ENCODE measurements around the gene ZFPM1.
"Not testable (repeated sequence)": the region's sequence is repeated elsewhere in the genome, so short reads cannot be mapped to it uniquely, and the experiment has no call there.

ZFPM1 gene

GRCh38 chr16:88409296-88410065 is 43.6 kb upstream of the ZFPM1 start:
- Histone ChIP-seq H3K14ac (ENCODE audit: low read length) (no peak overlapping the region), H2AK5ac (ENCODE audit: low read depth, low read length) (no peak overlapping the region), H4K8ac (ENCODE audit: low read depth, low read length) (no peak overlapping the region), H4K91ac (ENCODE audit: low read depth, low read length, poor library complexity) (no peak overlapping the region), H3K79me1 (ENCODE audit: low read depth, low read length) (peaks cover 2% of the 10 kb centered on the region), H3K9ac (ENCODE audit: low read depth, low read length, poor library complexity) (peak overlapping the region; percentile 15), H2BK12ac (ENCODE audit: low read length) (no peak overlapping the region), H3K4ac (ENCODE audit: low read length) (no peak overlapping the region), H3K18ac (ENCODE audit: low read length) (peak overlapping the region; percentile 79), H3K9me3 (replicated peaks in 1 of 2; ENCODE audit: control insufficient read depth in 2 of 2, insufficient read depth in 1 of 2, low read depth in 1 of 2, low read length in 2 of 2) (no peaks in the 10 kb centered on the region), H2BK15ac (ENCODE audit: low read length) (no peak overlapping the region), H3K4me3 (ENCODE audit: low read length in 2 of 2) (no peak overlapping the region), H3K36me3 (replicated peaks in 1 of 2; ENCODE audit: control insufficient read depth in 2 of 2, insufficient read depth in 2 of 2, low read length in 2 of 2) (no peaks in the 10 kb centered on the region), H2BK120ac (ENCODE audit: low read depth, low read length) (no peak overlapping the region), H3K27me3 (ENCODE audit: control insufficient read depth in 3 of 3, insufficient read depth in 3 of 3, low read depth in 1 of 3, low read length in 3 of 3) (peaks cover 0 to 26% (median 0%) of the 10 kb centered on the region in 3 experiments), H2AFZ (ENCODE audit: low read length) (no peak overlapping the region), H3K4me2 (ENCODE audit: insufficient read depth, low read length, poor library complexity, severe bottlenecking) (no peak overlapping the region), H3K27ac (replicated peaks; ENCODE audit: low read length) (no peak overlapping the region), H2BK5ac (ENCODE audit: low read length) (no peak overlapping the region), H3K23ac (ENCODE audit: low read depth, low read length, poor library complexity) (no peak overlapping the region), H3K4me1 (ENCODE audit: control insufficient read depth in 2 of 2, insufficient read depth in 1 of 2, low read depth in 1 of 2, low read length in 2 of 2) (no peaks in the 10 kb centered on the region)
- no peak for DNase-seq (ENCODE audit: low spot score)
- WGBS, 2 donors (ENCODE audit: extremely low coverage in 2 of 2, insufficient read length in 2 of 2, insufficient replicate concordance in 1 of 2), result no CpG with 5 or more reads among the region's 29 CpGs

- H3K27ac ChIP-seq (replicated peaks; ENCODE audit: low read length); H2BK15ac ChIP-seq (ENCODE audit: low read length); H3K36me3 ChIP-seq (replicated peaks in 1 of 2; ENCODE audit: control insufficient read depth in 2 of 2, insufficient read depth in 2 of 2, low read length in 2 of 2); H4K91ac ChIP-seq (ENCODE audit: low read depth, low read length, poor library complexity); H3K4me2 ChIP-seq (ENCODE audit: insufficient read depth, low read length, poor library complexity, severe bottlenecking); H3K23ac ChIP-seq (ENCODE audit: low read depth, low read length, poor library complexity); H3K4me3 ChIP-seq (ENCODE audit: low read length in 2 of 2); H3K18ac ChIP-seq (ENCODE audit: low read length); H3K79me1 ChIP-seq (ENCODE audit: low read depth, low read length); DNase-seq (ENCODE audit: low spot score); H2BK120ac ChIP-seq (ENCODE audit: low read depth, low read length); H2BK5ac ChIP-seq (ENCODE audit: low read length); H3K4ac ChIP-seq (ENCODE audit: low read length); H3K14ac ChIP-seq (ENCODE audit: low read length); H2AFZ ChIP-seq (ENCODE audit: low read length); H3K9me3 ChIP-seq (replicated peaks in 1 of 2; ENCODE audit: control insufficient read depth in 2 of 2, insufficient read depth in 1 of 2, low read depth in 1 of 2, low read length in 2 of 2); H2AK5ac ChIP-seq (ENCODE audit: low read depth, low read length); H2BK12ac ChIP-seq (ENCODE audit: low read length); H3K4me1 ChIP-seq (ENCODE audit: control insufficient read depth in 2 of 2, insufficient read depth in 1 of 2, low read depth in 1 of 2, low read length in 2 of 2): not testable (repeated sequence)
- WGBS, 2 donors (ENCODE audit: extremely low coverage in 2 of 2, insufficient read length in 2 of 2, insufficient replicate concordance in 1 of 2), result no CpG with 5 or more reads among the region's 28 CpGs
- H4K8ac ChIP-seq (ENCODE audit: low read depth, low read length), result peak overlapping the region; percentile 66
- peaks cover 0 to 17% (median 0%) of the 10 kb centered on the region in 3 experiments for H3K27me3 ChIP-seq (ENCODE audit: control insufficient read depth in 3 of 3, insufficient read depth in 3 of 3, low read depth in 1 of 3, low read length in 3 of 3)
- H3K9ac ChIP-seq (ENCODE audit: low read depth, low read length, poor library complexity), result peak overlapping the region; percentile 72
These were observed 42.6 kb upstream of the ZFPM1 start for GRCh38 chr16:88410297-88410968.

GRCh38 chr16:88411951-88412576 is 41.0 kb upstream of the ZFPM1 start:
- no peaks in the 10 kb centered on the region for H3K9me3 ChIP-seq (replicated peaks in 1 of 2; ENCODE audit: control insufficient read depth in 2 of 2, insufficient read depth in 1 of 2, low read depth in 1 of 2, low read length in 2 of 2)
- no peaks in the 10 kb centered on the region for H3K4me1 ChIP-seq (ENCODE audit: control insufficient read depth in 2 of 2, insufficient read depth in 1 of 2, low read depth in 1 of 2, low read length in 2 of 2)
- no peak overlapping the region for H3K27ac ChIP-seq (replicated peaks; ENCODE audit: low read length)
- peak overlapping the region; percentile 91 for H3K4ac ChIP-seq (ENCODE audit: low read length)
- H3K9ac ChIP-seq (ENCODE audit: low read depth, low read length, poor library complexity), result peak overlapping the region; percentile 74
- peaks cover 0 to 20% (median 0%) of the 10 kb centered on the region in 3 experiments for H3K27me3 ChIP-seq (ENCODE audit: control insufficient read depth in 3 of 3, insufficient read depth in 3 of 3, low read depth in 1 of 3, low read length in 3 of 3)
- H3K18ac ChIP-seq (ENCODE audit: low read length), result peak overlapping the region; percentile 84
- no peak overlapping the region for H2AFZ ChIP-seq (ENCODE audit: low read length)
- no peak overlapping the region for H2BK120ac ChIP-seq (ENCODE audit: low read depth, low read length)
- peak overlapping the region; percentile 97 for H3K14ac ChIP-seq (ENCODE audit: low read length)
- no peak overlapping the region for H3K4me2 ChIP-seq (ENCODE audit: insufficient read depth, low read length, poor library complexity, severe bottlenecking)
- WGBS, 2 donors (ENCODE audit: extremely low coverage in 2 of 2, insufficient read length in 2 of 2, insufficient replicate concordance in 1 of 2), result no CpG with 5 or more reads among the region's 18 CpGs
- H2BK5ac ChIP-seq (ENCODE audit: low read length), result no peak overlapping the region
- peaks cover 2% of the 10 kb centered on the region for H3K79me1 ChIP-seq (ENCODE audit: low read depth, low read length)
- H3K36me3 ChIP-seq (replicated peaks in 1 of 2; ENCODE audit: control insufficient read depth in 2 of 2, insufficient read depth in 2 of 2, low read length in 2 of 2), result no peaks in the 10 kb centered on the region
- H4K8ac ChIP-seq (ENCODE audit: low read depth, low read length), result no peak overlapping the region
- no peak for DNase-seq (ENCODE audit: low spot score)
- H3K23ac ChIP-seq (ENCODE audit: low read depth, low read length, poor library complexity), result peak overlapping the region; percentile 74
- peak overlapping the region; percentile 55 for H2BK15ac ChIP-seq (ENCODE audit: low read length)
- no peak overlapping the region for H3K4me3 ChIP-seq (ENCODE audit: low read length in 2 of 2)
- H2AK5ac ChIP-seq (ENCODE audit: low read depth, low read length), result peak overlapping the region; percentile 18
- no peak overlapping the region for H4K91ac ChIP-seq (ENCODE audit: low read depth, low read length, poor library complexity)
- H2BK12ac ChIP-seq (ENCODE audit: low read length), result no peak overlapping the region

GRCh38 chr16:88412766-88413165 is 40.3 kb upstream of the ZFPM1 start:
- Histone ChIP-seq H3K27me3 (ENCODE audit: control insufficient read depth in 3 of 3, insufficient read depth in 3 of 3, low read depth in 1 of 3, low read length in 3 of 3) (peaks cover 0 to 17% (median 0%) of the 10 kb centered on the region in 3 experiments), H3K9ac (ENCODE audit: low read depth, low read length, poor library complexity) (no peak overlapping the region), H2BK5ac (ENCODE audit: low read length) (no peak overlapping the region), H2BK12ac (ENCODE audit: low read length) (no peak overlapping the region), H3K4me2 (ENCODE audit: insufficient read depth, low read length, poor library complexity, severe bottlenecking) (no peak overlapping the region), H2BK120ac (ENCODE audit: low read depth, low read length) (no peak overlapping the region), H3K36me3 (replicated peaks in 1 of 2; ENCODE audit: control insufficient read depth in 2 of 2, insufficient read depth in 2 of 2, low read length in 2 of 2) (no peaks in the 10 kb centered on the region), H3K4ac (ENCODE audit: low read length) (no peak overlapping the region), H3K4me1 (ENCODE audit: control insufficient read depth in 2 of 2, insufficient read depth in 1 of 2, low read depth in 1 of 2, low read length in 2 of 2) (no peaks in the 10 kb centered on the region), H3K4me3 (ENCODE audit: low read length in 2 of 2) (no peak overlapping the region), H3K18ac (ENCODE audit: low read length) (no peak overlapping the region), H3K9me3 (replicated peaks in 1 of 2; ENCODE audit: control insufficient read depth in 2 of 2, insufficient read depth in 1 of 2, low read depth in 1 of 2, low read length in 2 of 2) (no peaks in the 10 kb centered on the region), H4K8ac (ENCODE audit: low read depth, low read length) (no peak overlapping the region), H3K23ac (ENCODE audit: low read depth, low read length, poor library complexity) (no peak overlapping the region), H3K14ac (ENCODE audit: low read length) (no peak overlapping the region), H2AK5ac (ENCODE audit: low read depth, low read length) (no peak overlapping the region), H2AFZ (ENCODE audit: low read length) (no peak overlapping the region), H3K79me1 (ENCODE audit: low read depth, low read length) (peaks cover 2% of the 10 kb centered on the region), H3K27ac (replicated peaks; ENCODE audit: low read length) (no peak overlapping the region), H4K91ac (ENCODE audit: low read depth, low read length, poor library complexity) (no peak overlapping the region), H2BK15ac (ENCODE audit: low read length) (no peak overlapping the region)
- no CpG with 5 or more reads among the region's 16 CpGs for WGBS, 2 donors (ENCODE audit: extremely low coverage in 2 of 2, insufficient read length in 2 of 2, insufficient replicate concordance in 1 of 2)
- DNase-seq (ENCODE audit: low spot score), result no peak
